SK-N-DZ (cell line): Measurements from ENCODE around the gene TEX28.
"Not testable (repeated sequence)": the region's sequence is repeated elsewhere in the genome, so short reads cannot be mapped to it uniquely, and the experiment has no call there.

Source experiments
- DNase-seq: peaks from one replicate; pipeline ENCODE4 v3.0.0-alpha.2; 2015; ENCODE audit warnings: low spot score

TEX28 gene

DNA sequence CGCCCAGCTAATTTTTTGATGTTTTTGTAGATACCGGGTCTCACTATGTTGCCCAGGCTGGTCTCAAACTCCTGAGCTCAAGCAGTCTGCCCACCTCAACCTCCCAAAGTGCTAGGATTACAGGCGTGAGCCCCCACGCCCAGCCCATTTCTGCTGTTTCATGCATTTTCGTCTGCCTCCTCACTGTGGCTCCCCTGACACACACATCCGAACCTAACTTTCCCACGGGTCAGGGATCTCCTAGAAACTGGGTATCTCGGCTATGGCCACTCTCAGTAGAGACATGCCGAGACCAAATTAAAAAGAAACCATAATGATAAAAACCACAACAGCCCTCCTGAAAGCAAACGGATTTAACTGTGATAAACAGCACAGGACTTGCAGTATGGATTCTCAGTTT is 46.8 kb downstream of the TEX28 start:
- not testable (repeated sequence) for DNase-seq

GRCh38 chrX:154247377-154248045 is 47.4 kb downstream of the TEX28 start:
- DNase-seq = not testable (repeated sequence)

- DNase-seq = not testable (repeated sequence)
Observed at GRCh38 chrX:154239982-154240503, 54.9 kb downstream of the TEX28 start.

GRCh38 chrX:154238939-154239559 is 55.9 kb downstream of the TEX28 start:
- not testable (repeated sequence) for DNase-seq

- not testable (repeated sequence) for DNase-seq
Observed at GRCh38 chrX:154233620-154234019, 61.3 kb downstream of the TEX28 start.

DNA sequence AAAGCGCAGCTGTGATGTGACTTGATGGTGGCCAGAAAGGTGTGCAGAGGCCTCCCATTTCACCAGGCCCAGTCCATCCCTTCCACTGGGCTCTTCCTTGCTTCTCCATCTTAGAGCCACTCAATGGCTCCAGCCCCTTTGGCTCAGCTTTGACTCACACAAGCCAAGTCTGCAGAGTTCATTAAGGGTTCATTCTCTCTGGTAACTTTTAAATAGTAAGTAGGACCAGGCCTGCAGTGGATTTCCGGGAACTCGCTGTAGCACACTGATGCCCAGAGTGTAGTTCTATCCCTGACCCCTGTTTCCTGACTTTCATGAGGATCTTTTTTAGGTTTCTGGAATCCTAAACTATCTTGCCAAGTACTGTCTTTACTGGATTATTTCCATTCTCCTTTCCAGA is 63.5 kb downstream of the TEX28 start:
- not testable (repeated sequence) for DNase-seq

DNA sequence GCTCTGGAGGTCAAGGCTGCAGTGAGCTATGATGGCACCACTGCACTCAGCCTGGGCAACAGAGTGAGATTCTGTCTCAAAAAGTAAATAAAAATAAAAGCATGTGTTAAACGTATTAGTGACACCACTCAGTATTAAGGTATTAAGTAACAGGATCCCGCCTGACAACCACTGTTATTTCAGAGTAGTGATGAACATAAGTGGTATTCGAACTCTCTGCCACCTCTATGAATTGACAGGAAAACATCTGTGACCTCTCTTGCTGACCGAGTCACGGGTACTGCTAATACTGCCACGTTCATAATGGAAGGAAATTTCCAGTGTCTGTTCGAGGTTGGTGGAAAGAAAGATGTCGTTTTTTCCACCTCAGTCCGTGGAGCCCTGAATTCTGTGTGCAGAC is 68.2 kb downstream of the TEX28 start:
- not testable (repeated sequence) for DNase-seq

DNA sequence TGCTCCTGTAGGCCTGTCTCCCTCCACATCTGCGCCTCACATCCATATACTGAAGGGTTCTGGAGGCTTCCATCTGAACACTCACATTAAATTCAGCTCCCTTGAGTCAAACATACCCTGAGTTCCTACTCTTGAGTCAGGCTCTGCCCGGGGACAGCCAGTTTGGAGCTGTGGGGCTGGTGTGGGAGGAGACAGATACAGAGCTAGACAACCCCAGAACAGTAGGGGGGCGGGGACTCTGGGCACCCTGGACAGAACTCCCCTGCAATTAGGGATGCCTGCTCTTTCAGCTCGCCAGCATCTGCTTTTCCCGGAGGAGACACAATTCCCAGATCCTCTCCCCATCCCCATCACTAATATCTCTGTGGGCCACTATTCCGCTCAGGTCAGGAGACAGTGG is 69.6 kb downstream of the TEX28 start:
- not testable (repeated sequence) for DNase-seq
